ENCODE measurements around the gene TBL1X.

The TBL1X gene

GRCh38 chrX:9420275-9421265, 44.3 kb upstream of the TBL1X start:
- H3K36me3 ChIP-seq (replicated peaks; ENCODE audit: low read depth, low read length), result no peaks in the 10 kb centered on the region
- H3K9me3 ChIP-seq (ENCODE audit: insufficient read depth, low read length), result no peaks in the 10 kb centered on the region
- H4K20me1 ChIP-seq (ENCODE audit: insufficient read depth, low read length), result no peaks in the 10 kb centered on the region
- no peak overlapping the region for H3K9ac ChIP-seq (ENCODE audit: low read length)
- 0 out of 2 replicates have a peak overlapping the region, but pooled peaks have one; percentile 21 for H3K4me3 ChIP-seq (ENCODE audit: low read length)
- no peaks in the 10 kb centered on the region for H3K27me3 ChIP-seq (ENCODE audit: low read depth, low read length)
- H2AFZ ChIP-seq (ENCODE audit: low read depth, low read length), result peak overlapping the region; percentile 45
- H3K4me2 ChIP-seq (ENCODE audit: low read length), result peak overlapping the region; percentile 32
- no peaks in the 10 kb centered on the region for H3K4me1 ChIP-seq (ENCODE audit: low read length)
- H3K27ac ChIP-seq (ENCODE audit: low read length), result no peak overlapping the region
- TF ChIP-seq EZH2phosphoT487 (IDR thresholded peaks at IDR 0.05; ENCODE audit: low read depth) (no peak), CTCF (IDR thresholded peaks at IDR 0.05; ENCODE audit: low read depth, low read length) (no peak)
- no peaks in the 10 kb centered on the region for H3K79me2 ChIP-seq (ENCODE audit: low read length)

- H3K36me3 ChIP-seq (replicated peaks; ENCODE audit: low read depth, low read length), result no peaks in the 10 kb centered on the region
- no peaks in the 10 kb centered on the region for H3K79me2 ChIP-seq (ENCODE audit: low read length)
- no peak overlapping the region for H2AFZ ChIP-seq (ENCODE audit: low read depth, low read length)
- H3K27ac ChIP-seq (ENCODE audit: low read length), result no peak overlapping the region
- H3K4me1 ChIP-seq (ENCODE audit: low read length), result no peaks in the 10 kb centered on the region
- no peak overlapping the region for H3K4me3 ChIP-seq (ENCODE audit: low read length)
- H3K27me3 ChIP-seq (ENCODE audit: low read depth, low read length), result no peaks in the 10 kb centered on the region
- no peak for TF ChIP-seq CTCF (IDR thresholded peaks at IDR 0.05; ENCODE audit: low read depth, low read length)
- no peak for TF ChIP-seq EZH2phosphoT487 (IDR thresholded peaks at IDR 0.05; ENCODE audit: low read depth)
- no peaks in the 10 kb centered on the region for H3K9me3 ChIP-seq (ENCODE audit: insufficient read depth, low read length)
- no peaks in the 10 kb centered on the region for H4K20me1 ChIP-seq (ENCODE audit: insufficient read depth, low read length)
- no peak overlapping the region for H3K9ac ChIP-seq (ENCODE audit: low read length)
- no peak overlapping the region for H3K4me2 ChIP-seq (ENCODE audit: low read length)
Measured at GRCh38 chrX:9429767-9430166, 35.1 kb upstream of the TBL1X start.

GRCh38 chrX:9430346-9430921, 34.4 kb upstream of the TBL1X start:
- no peaks in the 10 kb centered on the region for H3K9me3 ChIP-seq (ENCODE audit: insufficient read depth, low read length)
- no peaks in the 10 kb centered on the region for H4K20me1 ChIP-seq (ENCODE audit: insufficient read depth, low read length)
- TF ChIP-seq CTCF (IDR thresholded peaks at IDR 0.05; ENCODE audit: low read depth, low read length) (no peak), EZH2phosphoT487 (IDR thresholded peaks at IDR 0.05; ENCODE audit: low read depth) (no peak)
- no peaks in the 10 kb centered on the region for H3K79me2 ChIP-seq (ENCODE audit: low read length)
- no peaks in the 10 kb centered on the region for H3K27me3 ChIP-seq (ENCODE audit: low read depth, low read length)
- no peak overlapping the region for H3K4me3 ChIP-seq (ENCODE audit: low read length)
- no peak overlapping the region for H2AFZ ChIP-seq (ENCODE audit: low read depth, low read length)
- no peak overlapping the region for H3K4me2 ChIP-seq (ENCODE audit: low read length)
- no peak overlapping the region for H3K27ac ChIP-seq (ENCODE audit: low read length)
- no peaks in the 10 kb centered on the region for H3K4me1 ChIP-seq (ENCODE audit: low read length)
- H3K36me3 ChIP-seq (replicated peaks; ENCODE audit: low read depth, low read length), result no peaks in the 10 kb centered on the region
- no peak overlapping the region for H3K9ac ChIP-seq (ENCODE audit: low read length)

GRCh38 chrX:9431281-9431680, 33.6 kb upstream of the TBL1X start:
- no peaks in the 10 kb centered on the region for H3K36me3 ChIP-seq (replicated peaks; ENCODE audit: low read depth, low read length)
- H3K27ac ChIP-seq (ENCODE audit: low read length), result no peak overlapping the region
- H3K4me1 ChIP-seq (ENCODE audit: low read length), result no peaks in the 10 kb centered on the region
- no peak overlapping the region for H2AFZ ChIP-seq (ENCODE audit: low read depth, low read length)
- H4K20me1 ChIP-seq (ENCODE audit: insufficient read depth, low read length), result no peaks in the 10 kb centered on the region
- H3K9me3 ChIP-seq (ENCODE audit: insufficient read depth, low read length), result no peaks in the 10 kb centered on the region
- H3K79me2 ChIP-seq (ENCODE audit: low read length), result no peaks in the 10 kb centered on the region
- no peaks in the 10 kb centered on the region for H3K27me3 ChIP-seq (ENCODE audit: low read depth, low read length)
- H3K4me3 ChIP-seq (ENCODE audit: low read length), result no peak overlapping the region
- H3K4me2 ChIP-seq (ENCODE audit: low read length), result no peak overlapping the region
- TF ChIP-seq CTCF (IDR thresholded peaks at IDR 0.05; ENCODE audit: low read depth, low read length), result no peak
- no peak for TF ChIP-seq EZH2phosphoT487 (IDR thresholded peaks at IDR 0.05; ENCODE audit: low read depth)
- no peak overlapping the region for H3K9ac ChIP-seq (ENCODE audit: low read length)
